Heart left ventricle (tissue), 16 donors: Measurements from ENCODE around the gene QSOX2. TPM values are rescaled to one million over a fixed set of nuclear protein-coding genes. Genes with fewer than 3 reads are reported as not detected.
A peak's percentile ranks its signal among the peaks of the same experiment; 100 is the strongest.

ENCODE experiments used
- ATAC-seq, 4 donors: fragments of 200-7000 bp; cut with Tn5 transposase; one replicate each; pipeline ENCODE4 v1.9.1; 2020 to 2022; ENCODE audit warnings: moderate library complexity in 4 of 4, mild to moderate bottlenecking in 3 of 4, moderate number of reproducible peaks in 1 of 4
- DNase-seq, 5 donors: peaks; one replicate each; pipeline ENCODE4 v3.0.0-alpha.2; 2020
- H3K27ac ChIP-seq, 12 donors: fragments of 200-600 bp; sonication (generic) in 4 of 12; one replicate each; pipeline versions ENCODE4 v1.5.0 to v1.8.0; 2016 to 2022; ENCODE audit warnings: mild to moderate bottlenecking in 2 of 12
- H3K27me3 ChIP-seq, 9 donors: fragments of 200-600 bp; sonication (generic) in 2 of 9; one replicate each; pipeline versions ENCODE4 v1.5.1 to v1.8.0; 2016 to 2022; ENCODE audit warnings: mild to moderate bottlenecking in 3 of 9
- H3K36me3 ChIP-seq, 9 donors: fragments of 200-600 bp; sonication (generic) in 2 of 9; one replicate each; pipeline versions ENCODE4 v1.5.0 to v1.8.0; 2018 to 2022; ENCODE audit warnings: mild to moderate bottlenecking in 2 of 9
- H3K4me1 ChIP-seq, 12 donors: fragments of 200-600 bp; sonication (generic) in 4 of 12; one replicate each; pipeline versions ENCODE4 v1.5.0 to v1.8.0; 2016 to 2022; ENCODE audit warnings: mild to moderate bottlenecking in 3 of 12
- H3K4me3 ChIP-seq, 12 donors: fragments of 200-600 bp; sonication (generic) in 4 of 12; one replicate each; pipeline versions ENCODE4 v1.5.0 to v1.8.0; 2017 to 2022; ENCODE audit warnings: mild to moderate bottlenecking in 9 of 12, moderate library complexity in 4 of 12
- H3K9me3 ChIP-seq, 12 donors: fragments of 200-600 bp; sonication (generic) in 4 of 12; one replicate each; pipeline versions ENCODE4 v1.5.0 to v1.8.0; 2016 to 2022; ENCODE audit warnings: mild to moderate bottlenecking in 1 of 12
- POLR2A ChIP-seq, 2 donors: fragments of 450-650 bp; IDR thresholded peaks; one replicate each; pipeline ENCODE4 v1.6.1; 2017; ENCODE audit warnings: antibody characterized with exemption in 2 of 2, mild to moderate bottlenecking in 2 of 2, moderate library complexity in 2 of 2
- WGBS, 4 donors: extraction: QIAGEN DNeasy Blood & Tissue Kit in 2 of 4; methylation state at CpG; one replicate each; pipeline versions ENCODE4 v1.1.5 to v1.1.7; 2013 to 2018; 5-methylcytosine and 5-hydroxymethylcytosine counted together
- intact Hi-C, 10 donors: fragments of 100-400 bp; cut with DNase I; formaldehyde crosslinking; loops; one replicate each; pipeline versions ENCODE4 v1.11.1 to v1.14.2; 2022
- polyA plus RNA-seq, 2 donors: library from polyadenylated mRNA; stranded (reverse); fragments of 200-250 nt; gene quantifications; one replicate each; pipeline ENCODE4 v1.2.3, GENCODE V29; 2013
- total RNA-seq, 9 donors: library from RNA; depleted of rRNA in 2 of 9; stranded (reverse); fragments of >200 nt in 2 of 9; fragmentation: NEBNext Ultra II Directional in 3 of 9; extraction: Animal tissue kit (Norgen Biotek cat#: 25700) in 3 of 9; gene quantifications; one replicate each; pipeline versions ENCODE4 v1.1.0 to v1.2.4, GENCODE V29; 2016 to 2023
- TF ChIP-seq, protein P1 (sequence below), 12 donors: fragments of 200-600 bp; sonication (generic) in 4 of 12; IDR thresholded peaks; one replicate each; pipeline versions ENCODE4 v1.5.0 to v1.8.0; 2018 to 2022; ENCODE audit warnings: antibody characterized with exemption in 12 of 12, mild to moderate bottlenecking in 5 of 12
- donor health status: ischemic (EF 13 %, LVEDD 7.1; RV severe dilation, severe dysfunction).
- donor health status: healthy with polysubstance abuse.
- donor health status: DM: no; HTN: yes; CAD: no.
- donor health status: DM: no; HTN: no; CAD: no.
- donor health status: ischemic (EF 25% LVEDD 6.9; RV normal size, moderate dysfunction).
- donor health status: ischemic (EF 25% LVEDD 5.7; RV mildly dilated, moderate dysfunction).
- donor health status: healthy.
- donor health status: DM: yes; HTN: yes; CAD: no.
- donor health status: ischemic (EF 35%, LVEDD 5.7; RV mildly dilated, moderate dysfunction).
- donor health status: nonischemic (EF 11% LVEDD 7.7; RV severe dilation, severe dysfunction).
- donor health status: DM: yes; HTN: yes; CAD: no.
- donor health status: PGD.
- donor health status: ischemic (EF 29% LVEDD 5.4; RV normal size, mild dysfunction).
- donor health status: nonischemic (EF 23%, LVEDD 6.1; RV moderate dilation, normal function).

Gene QSOX2
- total and polyA plus RNA-seq, 11 donors: 4.3 to 9.9 (median 5.9) TPM

- 95 to 98% (median 97%) methylated on average over 6 to 13 of the region's 13 CpGs for WGBS, 4 donors
- no peak for ATAC-seq
- Histone ChIP-seq H3K9me3 (no peaks in the 10 kb centered on the region), H3K36me3 (peaks cover 0 to 6% (median 0%) of the 10 kb centered on the region in 9 donors), H3K27ac (no peak overlapping the region), H3K27me3 (no peaks in the 10 kb centered on the region), H3K4me1 (peaks cover 9 to 75% (median 40%) of the 10 kb centered on the region in 12 donors), H3K4me3 (no peak overlapping the region)
- intact Hi-C loops: loop anchor here in 2 of 10 donors (5.0 to 10.0 kb wide), 2 partner anchors 277 to 279 kb away; partner anchors contain the start of gene UBAC1 (in 2 of the 2)
- DNase-seq: no peak
- TF ChIP-seq POLR2A (IDR thresholded peaks at IDR 0.05): no peak
- TF ChIP-seq, protein P1, sequence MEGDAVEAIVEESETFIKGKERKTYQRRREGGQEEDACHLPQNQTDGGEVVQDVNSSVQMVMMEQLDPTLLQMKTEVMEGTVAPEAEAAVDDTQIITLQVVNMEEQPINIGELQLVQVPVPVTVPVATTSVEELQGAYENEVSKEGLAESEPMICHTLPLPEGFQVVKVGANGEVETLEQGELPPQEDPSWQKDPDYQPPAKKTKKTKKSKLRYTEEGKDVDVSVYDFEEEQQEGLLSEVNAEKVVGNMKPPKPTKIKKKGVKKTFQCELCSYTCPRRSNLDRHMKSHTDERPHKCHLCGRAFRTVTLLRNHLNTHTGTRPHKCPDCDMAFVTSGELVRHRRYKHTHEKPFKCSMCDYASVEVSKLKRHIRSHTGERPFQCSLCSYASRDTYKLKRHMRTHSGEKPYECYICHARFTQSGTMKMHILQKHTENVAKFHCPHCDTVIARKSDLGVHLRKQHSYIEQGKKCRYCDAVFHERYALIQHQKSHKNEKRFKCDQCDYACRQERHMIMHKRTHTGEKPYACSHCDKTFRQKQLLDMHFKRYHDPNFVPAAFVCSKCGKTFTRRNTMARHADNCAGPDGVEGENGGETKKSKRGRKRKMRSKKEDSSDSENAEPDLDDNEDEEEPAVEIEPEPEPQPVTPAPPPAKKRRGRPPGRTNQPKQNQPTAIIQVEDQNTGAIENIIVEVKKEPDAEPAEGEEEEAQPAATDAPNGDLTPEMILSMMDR (IDR thresholded peaks at IDR 0.05): no peak
These were observed 4.1 kb downstream of the QSOX2 start for GRCh38 chr9:136241542-136241941.

- ATAC-seq (no peak), DNase-seq (no peak)
- 91 to 94% (median 92%) methylated on average over 16 to 20 of the region's 20 CpGs for WGBS, 4 donors
- H3K4me1 ChIP-seq: peaks cover 9 to 72% (median 40%) of the 10 kb centered on the region in 12 donors
- no peaks in the 10 kb centered on the region for H3K27me3 ChIP-seq
- TF ChIP-seq, protein P1 (IDR thresholded peaks at IDR 0.05): no peak
- no peak for TF ChIP-seq POLR2A (IDR thresholded peaks at IDR 0.05)
- intact Hi-C loops: loop anchor here in 2 of 10 donors (5.0 to 10.0 kb wide), 2 partner anchors 276 to 279 kb away; partner anchors contain the start of gene UBAC1 (in 2 of the 2)
- H3K4me3 ChIP-seq: no peak overlapping the region
- peak overlapping the region in 4 of 12 donors; percentile 66 to 81 (median 76) for H3K27ac ChIP-seq
- H3K36me3 ChIP-seq: peaks cover 0 to 11% (median 0%) of the 10 kb centered on the region in 9 donors
- H3K9me3 ChIP-seq: no peaks in the 10 kb centered on the region
These were observed 4.7 kb downstream of the QSOX2 start for GRCh38 chr9:136240941-136241340.

- Histone ChIP-seq H3K9me3 (no peaks in the 10 kb centered on the region), H3K27ac (peak overlapping the region in 11 of 12 donors; percentile 31 to 81 (median 66)), H3K27me3 (no peaks in the 10 kb centered on the region), H3K36me3 (peaks cover 0 to 18% (median 5%) of the 10 kb centered on the region in 9 donors), H3K4me3 (peak overlapping the region in 2 of 12 donors; percentile 3 to 7), H3K4me1 (peaks cover 9 to 68% (median 39%) of the 10 kb centered on the region in 12 donors)
- ATAC-seq (peak; percentile 61 to 73 (median 68)), DNase-seq (no peak)
- no peak for TF ChIP-seq POLR2A (IDR thresholded peaks at IDR 0.05)
- TF ChIP-seq, protein P1 (IDR thresholded peaks at IDR 0.05): no peak
- WGBS, 4 donors: 44 to 60% (median 56%) methylated on average over 2 of the region's 2 CpGs
- intact Hi-C loops: loop anchor here in 2 of 10 donors (5.0 to 10.0 kb wide), 2 partner anchors 275 to 278 kb away; partner anchors contain the start of gene UBAC1 (in 2 of the 2)
These were observed 5.7 kb downstream of the QSOX2 start for GRCh38 chr9:136239983-136240330.

GRCh38 chr9:136239135-136239982, 6.3 kb downstream of the QSOX2 start:
- ATAC-seq: peak in 3 of 4 donors; percentile 35 to 69 (median 47)
- H3K36me3 ChIP-seq: peaks cover 0 to 18% (median 5%) of the 10 kb centered on the region in 9 donors
- TF ChIP-seq, protein P1 (IDR thresholded peaks at IDR 0.05): no peak
- no peak for TF ChIP-seq POLR2A (IDR thresholded peaks at IDR 0.05)
- no peaks in the 10 kb centered on the region for H3K27me3 ChIP-seq
- DNase-seq: no peak
- intact Hi-C loops: no loop called here
- peaks cover 9 to 62% (median 33%) of the 10 kb centered on the region in 12 donors for H3K4me1 ChIP-seq
- 55 to 64% (median 56%) methylated on average over 20 to 25 of the region's 25 CpGs for WGBS, 4 donors
- H3K4me3 ChIP-seq: peak overlapping the region in 2 of 12 donors; percentile 3 to 7
- H3K9me3 ChIP-seq: no peaks in the 10 kb centered on the region
- peak overlapping the region in 11 of 12 donors; percentile 31 to 81 (median 66) for H3K27ac ChIP-seq
